ENCODE results near the gene AGPAT4. TPM values are rescaled to one million over a fixed set of nuclear protein-coding genes. Genes with fewer than 3 reads are reported as not detected.

AGPAT4 gene
- total RNA-seq, 1 donor from 2014 or later: 2.2 TPM

DNA sequence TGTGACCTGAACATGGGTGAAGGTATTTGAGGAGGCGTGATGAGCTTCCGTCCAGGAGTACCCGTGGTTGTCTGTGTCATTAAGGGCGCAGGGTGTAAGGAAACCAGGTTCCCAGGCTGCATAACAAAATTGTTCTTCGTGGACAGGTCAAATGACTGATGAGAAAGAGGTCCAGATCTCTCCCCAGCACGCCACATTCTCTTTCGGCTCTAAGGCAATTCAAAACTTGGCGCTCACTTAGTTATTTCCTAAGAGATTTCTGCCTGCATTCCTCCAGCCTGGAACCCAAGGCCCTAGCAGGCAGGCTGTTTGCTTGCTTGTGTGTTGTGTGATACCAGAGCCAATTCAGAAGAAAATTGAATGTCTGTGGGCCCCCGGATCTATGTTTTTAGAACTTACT lies 139.9 kb downstream of the AGPAT4 start:
- no peaks in the 10 kb centered on the region for H3K27me3 ChIP-seq (ENCODE audit: low read depth)
- TF ChIP-seq, protein P1, sequence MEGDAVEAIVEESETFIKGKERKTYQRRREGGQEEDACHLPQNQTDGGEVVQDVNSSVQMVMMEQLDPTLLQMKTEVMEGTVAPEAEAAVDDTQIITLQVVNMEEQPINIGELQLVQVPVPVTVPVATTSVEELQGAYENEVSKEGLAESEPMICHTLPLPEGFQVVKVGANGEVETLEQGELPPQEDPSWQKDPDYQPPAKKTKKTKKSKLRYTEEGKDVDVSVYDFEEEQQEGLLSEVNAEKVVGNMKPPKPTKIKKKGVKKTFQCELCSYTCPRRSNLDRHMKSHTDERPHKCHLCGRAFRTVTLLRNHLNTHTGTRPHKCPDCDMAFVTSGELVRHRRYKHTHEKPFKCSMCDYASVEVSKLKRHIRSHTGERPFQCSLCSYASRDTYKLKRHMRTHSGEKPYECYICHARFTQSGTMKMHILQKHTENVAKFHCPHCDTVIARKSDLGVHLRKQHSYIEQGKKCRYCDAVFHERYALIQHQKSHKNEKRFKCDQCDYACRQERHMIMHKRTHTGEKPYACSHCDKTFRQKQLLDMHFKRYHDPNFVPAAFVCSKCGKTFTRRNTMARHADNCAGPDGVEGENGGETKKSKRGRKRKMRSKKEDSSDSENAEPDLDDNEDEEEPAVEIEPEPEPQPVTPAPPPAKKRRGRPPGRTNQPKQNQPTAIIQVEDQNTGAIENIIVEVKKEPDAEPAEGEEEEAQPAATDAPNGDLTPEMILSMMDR (IDR thresholded peaks at IDR 0.05; ENCODE audit: borderline replicate concordance): no peak
- H3K9me3 ChIP-seq (replicated peaks): no peaks in the 10 kb centered on the region
- no peak overlapping the region for H3K4me3 ChIP-seq
- H3K36me3 ChIP-seq: peaks cover 29% of the 10 kb centered on the region
- peaks cover 37% of the 10 kb centered on the region for H3K4me1 ChIP-seq
- intact Hi-C loops (cut with micrococcal nuclease): no loop called here
- no peak for DNase-seq
- peak overlapping the region; percentile 32 for H3K27ac ChIP-seq (replicated peaks)

DNA sequence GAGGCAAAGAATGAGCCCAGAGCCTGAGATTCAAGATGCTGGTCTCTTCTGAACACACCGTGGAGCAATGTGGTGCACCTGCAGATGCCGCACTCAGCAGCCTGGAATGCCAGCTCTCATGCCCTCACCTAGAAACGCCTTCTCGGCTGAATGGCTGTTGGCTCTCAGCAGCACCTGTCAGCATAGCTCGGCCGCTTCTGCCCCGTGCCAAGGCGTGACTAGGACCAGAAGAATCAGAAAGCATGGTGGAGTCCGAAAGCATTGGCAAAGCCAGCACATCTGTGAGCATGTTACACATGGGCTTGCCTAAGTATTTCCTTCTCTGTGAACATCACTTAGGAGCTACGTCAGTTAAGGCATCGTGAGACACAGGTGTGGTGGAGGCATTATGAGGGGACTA lies 141.5 kb downstream of the AGPAT4 start:
- no peaks in the 10 kb centered on the region for H3K9me3 ChIP-seq (replicated peaks)
- H3K36me3 ChIP-seq: peaks cover 35% of the 10 kb centered on the region
- DNase-seq: no peak
- H3K27ac ChIP-seq (replicated peaks): no peak overlapping the region
- H3K4me3 ChIP-seq: no peak overlapping the region
- no peaks in the 10 kb centered on the region for H3K27me3 ChIP-seq (ENCODE audit: low read depth)
- peaks cover 37% of the 10 kb centered on the region for H3K4me1 ChIP-seq
- intact Hi-C loops (cut with micrococcal nuclease): no loop called here
- TF ChIP-seq, protein P1 (IDR thresholded peaks at IDR 0.05; ENCODE audit: borderline replicate concordance): no peak

DNA sequence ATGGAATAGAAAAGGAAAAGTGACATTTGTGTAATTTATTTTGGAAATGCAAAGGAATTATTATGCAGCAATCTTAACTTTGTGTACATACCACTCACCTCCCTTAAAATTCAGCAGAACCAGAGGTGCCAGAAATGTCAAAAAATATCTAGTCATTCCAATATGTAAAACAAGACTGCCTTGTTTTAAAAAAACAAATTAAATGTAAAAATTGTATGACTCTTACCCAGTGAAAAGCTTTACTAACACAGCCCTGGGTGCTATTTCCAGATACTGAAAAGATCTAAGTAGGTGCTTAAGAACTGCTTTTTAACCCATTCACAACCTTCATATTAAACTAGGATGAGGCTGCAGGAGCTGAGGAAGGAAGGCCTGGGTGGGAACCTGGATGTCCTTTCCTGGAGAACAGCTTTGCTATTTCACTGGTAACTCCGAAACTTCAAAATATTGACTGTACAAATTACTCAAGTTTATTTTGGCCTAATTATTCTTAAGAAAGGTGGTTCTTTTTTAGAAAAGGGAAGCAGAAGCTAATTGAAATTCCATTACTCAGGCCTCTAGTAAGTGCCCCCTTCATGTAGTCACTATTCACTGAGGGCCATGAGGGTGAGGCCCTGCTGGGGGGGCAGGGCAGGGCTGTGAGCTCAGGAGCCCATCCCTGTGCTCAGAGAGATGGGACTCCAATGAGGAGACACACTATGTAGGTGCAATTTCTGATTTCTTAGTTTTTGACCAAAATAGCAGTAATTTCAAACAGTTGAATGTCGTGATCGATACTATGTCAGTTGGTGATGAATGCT lies 142.7 kb downstream of the AGPAT4 start:
- intact Hi-C loops (cut with micrococcal nuclease): no loop called here
- H3K4me1 ChIP-seq: peaks cover 37% of the 10 kb centered on the region
- H3K27ac ChIP-seq (replicated peaks): peak overlapping the region; percentile 21
- no peaks in the 10 kb centered on the region for H3K27me3 ChIP-seq (ENCODE audit: low read depth)
- H3K4me3 ChIP-seq: no peak overlapping the region
- TF ChIP-seq, protein P1 (IDR thresholded peaks at IDR 0.05; ENCODE audit: borderline replicate concordance): no peak
- H3K9me3 ChIP-seq (replicated peaks): no peaks in the 10 kb centered on the region
- peaks cover 36% of the 10 kb centered on the region for H3K36me3 ChIP-seq
- no peak for DNase-seq

DNA sequence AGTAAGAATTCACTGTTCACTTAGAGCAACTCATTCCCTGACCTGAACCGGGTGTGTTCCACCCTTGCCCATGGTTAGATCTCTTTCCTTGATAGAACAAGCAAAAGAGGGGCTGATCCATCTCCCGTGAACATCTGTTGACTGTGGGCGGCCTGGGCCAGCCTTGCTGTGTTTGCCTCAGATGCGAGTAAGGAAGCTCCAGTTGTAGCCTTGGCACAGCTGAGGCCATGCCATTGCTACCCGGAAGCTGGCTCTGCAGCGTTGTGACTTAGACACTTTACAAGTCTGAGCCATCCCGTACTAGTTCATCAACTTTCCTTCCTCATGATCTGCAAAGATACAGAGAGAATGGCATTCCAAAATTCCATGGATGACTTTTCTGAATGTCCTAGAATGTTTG lies 143.3 kb downstream of the AGPAT4 start:
- peaks cover 5% of the 10 kb centered on the region for H3K9me3 ChIP-seq (replicated peaks)
- peaks cover 37% of the 10 kb centered on the region for H3K4me1 ChIP-seq
- H3K27ac ChIP-seq (replicated peaks): peak overlapping the region; percentile 10
- intact Hi-C loops (cut with micrococcal nuclease): no loop called here
- H3K27me3 ChIP-seq (ENCODE audit: low read depth): no peaks in the 10 kb centered on the region
- TF ChIP-seq, protein P1 (IDR thresholded peaks at IDR 0.05; ENCODE audit: borderline replicate concordance): no peak
- no peak overlapping the region for H3K4me3 ChIP-seq
- peaks cover 41% of the 10 kb centered on the region for H3K36me3 ChIP-seq
- no peak for DNase-seq

DNA sequence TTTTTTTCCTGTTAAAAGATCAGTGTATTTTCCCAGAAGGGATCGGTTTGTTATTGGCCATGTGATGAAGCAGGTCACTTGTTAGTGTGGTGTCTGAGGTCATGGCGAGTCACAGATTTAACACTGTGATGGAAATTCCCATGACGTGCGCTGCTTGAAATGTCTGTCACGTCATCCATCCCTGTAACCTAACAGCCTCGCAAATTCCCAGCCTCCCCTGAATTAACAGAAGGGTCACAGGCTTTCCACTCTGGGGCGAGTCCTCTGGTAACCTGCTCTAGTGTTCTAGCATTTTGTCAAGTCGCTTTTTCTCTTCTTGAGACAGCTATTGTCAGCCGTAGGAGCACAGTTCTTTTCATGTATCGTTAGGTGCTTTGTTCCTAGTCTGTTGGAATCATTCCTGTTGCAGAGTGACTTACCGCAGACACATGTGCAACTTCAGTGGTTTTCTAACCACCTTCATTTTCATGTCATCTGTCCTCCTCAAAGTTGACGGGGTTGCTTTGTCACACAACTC lies 145.1 kb downstream of the AGPAT4 start:
- TF ChIP-seq, protein P1 (IDR thresholded peaks at IDR 0.05; ENCODE audit: borderline replicate concordance): no peak
- intact Hi-C loops (cut with micrococcal nuclease): no loop called here
- Histone ChIP-seq H3K4me1 (peaks cover 29% of the 10 kb centered on the region), H3K36me3 (peaks cover 59% of the 10 kb centered on the region), H3K27me3 (ENCODE audit: low read depth) (no peaks in the 10 kb centered on the region), H3K9me3 (replicated peaks) (peaks cover 21% of the 10 kb centered on the region), H3K4me3 (no peak overlapping the region), H3K27ac (replicated peaks) (no peak overlapping the region)
- DNase-seq: no peak
